Stimulated activated CD4-positive, alpha-beta T cell treated with anti-CD3 and anti-CD28 coated beads, Interleukin-4, amount 100 ng/mL, for 1 hour (primary cell): ENCODE results near the gene CEACAM18.

ENCODE experiments used
- DNase-seq: peaks from one replicate; pipeline ENCODE4 v3.0.0-alpha.2; 2020

The CEACAM18 gene

DNA sequence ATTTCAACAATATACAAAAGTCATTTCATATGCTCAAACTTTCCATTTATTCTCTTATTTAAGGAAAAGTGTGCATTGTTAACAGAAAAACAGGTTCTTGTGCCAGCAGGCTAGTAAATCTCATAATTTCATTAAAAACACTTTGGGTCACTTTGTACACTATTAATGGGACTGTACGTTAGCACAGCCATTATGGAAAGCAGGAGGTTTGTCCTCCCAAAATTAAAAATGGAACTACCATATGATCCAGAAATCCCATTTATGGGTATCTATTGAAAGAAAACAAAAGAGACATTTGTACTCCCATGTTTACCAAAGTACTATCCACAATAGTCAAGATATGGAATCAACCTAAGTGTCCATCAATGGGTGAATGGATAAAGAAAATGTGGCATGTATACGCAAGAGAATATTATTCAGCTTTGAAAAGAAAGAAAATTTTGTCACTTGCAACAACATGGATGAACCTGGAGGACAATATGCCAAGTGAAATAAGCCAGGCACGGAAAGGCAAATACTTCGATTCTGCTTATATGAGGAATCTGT lies 61.6 kb downstream of the CEACAM18 start:
- DNase-seq: no peak
